ENCODE results near the gene CPS1.

- no peak for TF ChIP-seq CTCF (IDR thresholded peaks at IDR 0.05)
- TF ChIP-seq POLR2AphosphoS5 (IDR thresholded peaks at IDR 0.05): no peak
Observed at GRCh38 chr2:210522399-210522798, 34.0 kb upstream of the CPS1 start.

Measured in gastroesophageal sphincter (tissue), 3 donors.